Measurements from ENCODE around the gene OTUD4. TPM values are rescaled to one million over a fixed set of nuclear protein-coding genes. Genes with fewer than 3 reads are reported as not detected.
"Not testable (repeated sequence)": the region's sequence is repeated elsewhere in the genome, so short reads cannot be mapped to it uniquely, and the experiment has no call there.

The OTUD4 gene
- polyA plus RNA-seq, 1 donor: 37.0 TPM

GRCh38 chr4:145181091-145181501 lies 707 bp upstream of the OTUD4 start:
- WGBS (ENCODE audit: insufficient coverage, low lambda C conversion rate): 7% methylated on average over 3 of the region's 7 CpGs

GRCh38 chr4:145179861-145180297 lies 510 bp downstream of the OTUD4 start:
- peak overlapping the region; percentile 83 for H3K4me3 ChIP-seq (ENCODE audit: low read length)
- not testable (repeated sequence) for H3K27me3 ChIP-seq (ENCODE audit: control insufficient read depth, insufficient read depth, low read length); H3K9me3 ChIP-seq (ENCODE audit: control insufficient read depth, low read depth, low read length); H3K4me1 ChIP-seq (ENCODE audit: control insufficient read depth, insufficient read depth, low read length); H3K36me3 ChIP-seq (ENCODE audit: control insufficient read depth, insufficient read depth, low read length)
- H3K27ac ChIP-seq (ENCODE audit: low read length): peak overlapping the region; percentile 99
- peak in 1 of 2 donors; percentile 86 for DNase-seq
- WGBS (ENCODE audit: insufficient coverage, low lambda C conversion rate): no CpG with 5 or more reads among the region's 57 CpGs

More at GRCh38 chr4:145181091-145181501, 707 bp upstream of the OTUD4 start:
- H3K4me3 ChIP-seq (ENCODE audit: low read length): peak overlapping the region; percentile 60
- no peaks in the 10 kb centered on the region for H3K9me3 ChIP-seq (ENCODE audit: control insufficient read depth, low read depth, low read length)
- peaks cover 4% of the 10 kb centered on the region for H3K4me1 ChIP-seq (ENCODE audit: control insufficient read depth, insufficient read depth, low read length)
- H3K27me3 ChIP-seq (ENCODE audit: control insufficient read depth, insufficient read depth, low read length): no peaks in the 10 kb centered on the region
- peak overlapping the region; percentile 90 for H3K27ac ChIP-seq (ENCODE audit: low read length)
- no peak for DNase-seq
- H3K36me3 ChIP-seq (ENCODE audit: control insufficient read depth, insufficient read depth, low read length): no peaks in the 10 kb centered on the region

GRCh38 chr4:145179281-145179860 lies 1.0 kb downstream of the OTUD4 start:
- no peaks in the 10 kb centered on the region for H3K9me3 ChIP-seq (ENCODE audit: control insufficient read depth, low read depth, low read length)
- peak; percentile 69 to 87 for DNase-seq
- H3K4me3 ChIP-seq (ENCODE audit: low read length): peak overlapping the region; percentile 83
- H3K27me3 ChIP-seq (ENCODE audit: control insufficient read depth, insufficient read depth, low read length): no peaks in the 10 kb centered on the region
- H3K27ac ChIP-seq (ENCODE audit: low read length): peak overlapping the region; percentile 99
- peaks cover 4% of the 10 kb centered on the region for H3K4me1 ChIP-seq (ENCODE audit: control insufficient read depth, insufficient read depth, low read length)
- H3K36me3 ChIP-seq (ENCODE audit: control insufficient read depth, insufficient read depth, low read length): peaks cover 2% of the 10 kb centered on the region
- 20% methylated on average over 2 of the region's 36 CpGs for WGBS (ENCODE audit: insufficient coverage, low lambda C conversion rate)

GRCh38 chr4:145178740-145179280 lies 1.6 kb downstream of the OTUD4 start:
- H3K4me1 ChIP-seq (ENCODE audit: control insufficient read depth, insufficient read depth, low read length): peaks cover 4% of the 10 kb centered on the region
- no peaks in the 10 kb centered on the region for H3K27me3 ChIP-seq (ENCODE audit: control insufficient read depth, insufficient read depth, low read length)
- peaks cover 7% of the 10 kb centered on the region for H3K36me3 ChIP-seq (ENCODE audit: control insufficient read depth, insufficient read depth, low read length)
- H3K4me3 ChIP-seq (ENCODE audit: low read length): peak overlapping the region; percentile 83
- H3K27ac ChIP-seq (ENCODE audit: low read length): peak overlapping the region; percentile 99
- no peaks in the 10 kb centered on the region for H3K9me3 ChIP-seq (ENCODE audit: control insufficient read depth, low read depth, low read length)
- 0% methylated on average over 3 of the region's 5 CpGs for WGBS (ENCODE audit: insufficient coverage, low lambda C conversion rate)
- peak in 1 of 2 donors; percentile 49 for DNase-seq

- Histone ChIP-seq H3K4me3 (ENCODE audit: low read length) (peak overlapping the region; percentile 83), H3K9me3 (ENCODE audit: control insufficient read depth, low read depth, low read length) (peaks cover 4% of the 10 kb centered on the region), H3K36me3 (ENCODE audit: control insufficient read depth, insufficient read depth, low read length) (peaks cover 11% of the 10 kb centered on the region), H3K27ac (ENCODE audit: low read length) (peak overlapping the region; percentile 99), H3K27me3 (ENCODE audit: control insufficient read depth, insufficient read depth, low read length) (no peaks in the 10 kb centered on the region), H3K4me1 (ENCODE audit: control insufficient read depth, insufficient read depth, low read length) (peaks cover 4% of the 10 kb centered on the region)
- no CpG with 5 or more reads among the region's 9 CpGs for WGBS (ENCODE audit: insufficient coverage, low lambda C conversion rate)
- peak; percentile 22 to 67 for DNase-seq
These were observed 2.4 kb downstream of the OTUD4 start for GRCh38 chr4:145177906-145178538.

GRCh38 chr4:145177511-145177905 lies 2.9 kb downstream of the OTUD4 start:
- peaks cover 4% of the 10 kb centered on the region for H3K4me1 ChIP-seq (ENCODE audit: control insufficient read depth, insufficient read depth, low read length)

GRCh38 chr4:145176641-145177432 lies 3.6 kb downstream of the OTUD4 start:
- WGBS (ENCODE audit: insufficient coverage, low lambda C conversion rate): 60% methylated on average over 2 of the region's 9 CpGs
- DNase-seq: peak in 1 of 2 donors; percentile 34

More at GRCh38 chr4:145177511-145177905, 2.9 kb downstream of the OTUD4 start:
- Histone ChIP-seq H3K9me3 (ENCODE audit: control insufficient read depth, low read depth, low read length) (peaks cover 6% of the 10 kb centered on the region), H3K4me3 (ENCODE audit: low read length) (peak overlapping the region; percentile 83), H3K27me3 (ENCODE audit: control insufficient read depth, insufficient read depth, low read length) (no peaks in the 10 kb centered on the region), H3K27ac (ENCODE audit: low read length) (peak overlapping the region; percentile 99), H3K36me3 (ENCODE audit: control insufficient read depth, insufficient read depth, low read length) (peaks cover 11% of the 10 kb centered on the region)
- 8% methylated on average over 2 of the region's 4 CpGs for WGBS (ENCODE audit: insufficient coverage, low lambda C conversion rate)
- DNase-seq: peak in 1 of 2 donors; percentile 19

GRCh38 chr4:145171911-145172310 lies 8.5 kb downstream of the OTUD4 start:
- Histone ChIP-seq H3K27ac (ENCODE audit: low read length) (no peak overlapping the region), H3K36me3 (ENCODE audit: control insufficient read depth, insufficient read depth, low read length) (peaks cover 35% of the 10 kb centered on the region), H3K4me1 (ENCODE audit: control insufficient read depth, insufficient read depth, low read length) (peaks cover under 1% of the 10 kb centered on the region), H3K27me3 (ENCODE audit: control insufficient read depth, insufficient read depth, low read length) (no peaks in the 10 kb centered on the region), H3K4me3 (ENCODE audit: low read length) (no peak overlapping the region), H3K9me3 (ENCODE audit: control insufficient read depth, low read depth, low read length) (peaks cover 6% of the 10 kb centered on the region)
- WGBS (ENCODE audit: insufficient coverage, low lambda C conversion rate): no CpG with 5 or more reads among the region's 1 CpG
- no peak for DNase-seq

More at GRCh38 chr4:145176641-145177432, 3.6 kb downstream of the OTUD4 start:
- H3K27me3 ChIP-seq (ENCODE audit: control insufficient read depth, insufficient read depth, low read length): no peaks in the 10 kb centered on the region
- peaks cover 14% of the 10 kb centered on the region for H3K36me3 ChIP-seq (ENCODE audit: control insufficient read depth, insufficient read depth, low read length)
- H3K4me3 ChIP-seq (ENCODE audit: low read length): peak overlapping the region; percentile 83
- H3K27ac ChIP-seq (ENCODE audit: low read length): peak overlapping the region; percentile 99
- peaks cover 4% of the 10 kb centered on the region for H3K4me1 ChIP-seq (ENCODE audit: control insufficient read depth, insufficient read depth, low read length)
- H3K9me3 ChIP-seq (ENCODE audit: control insufficient read depth, low read depth, low read length): peaks cover 6% of the 10 kb centered on the region

- H3K4me1 ChIP-seq (ENCODE audit: control insufficient read depth, insufficient read depth, low read length): no peaks in the 10 kb centered on the region
- WGBS (ENCODE audit: insufficient coverage, low lambda C conversion rate): no CpG with 5 or more reads among the region's 1 CpG
- H3K27ac ChIP-seq (ENCODE audit: low read length): no peak overlapping the region
- no peak overlapping the region for H3K4me3 ChIP-seq (ENCODE audit: low read length)
- peaks cover 38% of the 10 kb centered on the region for H3K36me3 ChIP-seq (ENCODE audit: control insufficient read depth, insufficient read depth, low read length)
- DNase-seq: no peak
- H3K9me3 ChIP-seq (ENCODE audit: control insufficient read depth, low read depth, low read length): peaks cover 6% of the 10 kb centered on the region
- no peaks in the 10 kb centered on the region for H3K27me3 ChIP-seq (ENCODE audit: control insufficient read depth, insufficient read depth, low read length)
These were observed 10.2 kb downstream of the OTUD4 start for GRCh38 chr4:145170223-145170622.

- 100% methylated on average over 1 of the region's 2 CpGs for WGBS (ENCODE audit: insufficient coverage, low lambda C conversion rate)
These were observed 11.7 kb downstream of the OTUD4 start for GRCh38 chr4:145168581-145169187.

More at GRCh38 chr4:145168581-145169187, 11.7 kb downstream of the OTUD4 start:
- Histone ChIP-seq H3K9me3 (ENCODE audit: control insufficient read depth, low read depth, low read length) (peaks cover 6% of the 10 kb centered on the region), H3K27ac (ENCODE audit: low read length) (no peak overlapping the region), H3K36me3 (ENCODE audit: control insufficient read depth, insufficient read depth, low read length) (peaks cover 30% of the 10 kb centered on the region), H3K27me3 (ENCODE audit: control insufficient read depth, insufficient read depth, low read length) (no peaks in the 10 kb centered on the region), H3K4me1 (ENCODE audit: control insufficient read depth, insufficient read depth, low read length) (no peaks in the 10 kb centered on the region), H3K4me3 (ENCODE audit: low read length) (no peak overlapping the region)
- no peak for DNase-seq

Measured in large intestine (tissue), 3 donors.